ENCODE measurements around the gene TTC24.

Gene TTC24

DNA sequence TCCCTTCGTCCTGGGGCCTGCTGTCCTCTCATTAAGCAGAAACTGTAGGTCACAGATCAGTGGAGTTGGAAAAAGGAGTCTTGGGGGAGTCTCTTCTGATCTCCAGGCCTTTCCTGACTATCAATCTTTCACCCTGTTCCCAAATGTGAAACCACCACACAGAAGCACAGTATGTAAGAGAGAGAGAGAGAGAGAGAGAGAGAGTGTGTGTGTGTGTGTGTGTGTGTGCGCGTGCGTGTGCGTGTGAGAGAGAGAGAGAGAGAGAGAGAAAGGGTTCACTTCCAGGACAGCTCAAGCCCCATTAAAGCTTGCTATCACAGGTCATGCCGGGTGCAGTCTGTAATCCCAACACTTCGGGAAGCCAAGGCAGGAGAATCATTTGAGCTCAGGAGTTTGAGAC, 1.5 kb upstream of the TTC24 start:
- DNase-seq, result no peak
- TF ChIP-seq, protein P1, sequence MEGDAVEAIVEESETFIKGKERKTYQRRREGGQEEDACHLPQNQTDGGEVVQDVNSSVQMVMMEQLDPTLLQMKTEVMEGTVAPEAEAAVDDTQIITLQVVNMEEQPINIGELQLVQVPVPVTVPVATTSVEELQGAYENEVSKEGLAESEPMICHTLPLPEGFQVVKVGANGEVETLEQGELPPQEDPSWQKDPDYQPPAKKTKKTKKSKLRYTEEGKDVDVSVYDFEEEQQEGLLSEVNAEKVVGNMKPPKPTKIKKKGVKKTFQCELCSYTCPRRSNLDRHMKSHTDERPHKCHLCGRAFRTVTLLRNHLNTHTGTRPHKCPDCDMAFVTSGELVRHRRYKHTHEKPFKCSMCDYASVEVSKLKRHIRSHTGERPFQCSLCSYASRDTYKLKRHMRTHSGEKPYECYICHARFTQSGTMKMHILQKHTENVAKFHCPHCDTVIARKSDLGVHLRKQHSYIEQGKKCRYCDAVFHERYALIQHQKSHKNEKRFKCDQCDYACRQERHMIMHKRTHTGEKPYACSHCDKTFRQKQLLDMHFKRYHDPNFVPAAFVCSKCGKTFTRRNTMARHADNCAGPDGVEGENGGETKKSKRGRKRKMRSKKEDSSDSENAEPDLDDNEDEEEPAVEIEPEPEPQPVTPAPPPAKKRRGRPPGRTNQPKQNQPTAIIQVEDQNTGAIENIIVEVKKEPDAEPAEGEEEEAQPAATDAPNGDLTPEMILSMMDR (IDR thresholded peaks at IDR 0.05; ENCODE audit: low read depth, low read length), result no peak
- Histone ChIP-seq H3K4me3 (ENCODE audit: low read depth, low read length) (no peak overlapping the region), H3K9me3 (no peaks in the 10 kb centered on the region), H3K36me3 (no peaks in the 10 kb centered on the region), H3K4me1 (peaks cover 4% of the 10 kb centered on the region), H3K27me3 (no peaks in the 10 kb centered on the region)

DNA sequence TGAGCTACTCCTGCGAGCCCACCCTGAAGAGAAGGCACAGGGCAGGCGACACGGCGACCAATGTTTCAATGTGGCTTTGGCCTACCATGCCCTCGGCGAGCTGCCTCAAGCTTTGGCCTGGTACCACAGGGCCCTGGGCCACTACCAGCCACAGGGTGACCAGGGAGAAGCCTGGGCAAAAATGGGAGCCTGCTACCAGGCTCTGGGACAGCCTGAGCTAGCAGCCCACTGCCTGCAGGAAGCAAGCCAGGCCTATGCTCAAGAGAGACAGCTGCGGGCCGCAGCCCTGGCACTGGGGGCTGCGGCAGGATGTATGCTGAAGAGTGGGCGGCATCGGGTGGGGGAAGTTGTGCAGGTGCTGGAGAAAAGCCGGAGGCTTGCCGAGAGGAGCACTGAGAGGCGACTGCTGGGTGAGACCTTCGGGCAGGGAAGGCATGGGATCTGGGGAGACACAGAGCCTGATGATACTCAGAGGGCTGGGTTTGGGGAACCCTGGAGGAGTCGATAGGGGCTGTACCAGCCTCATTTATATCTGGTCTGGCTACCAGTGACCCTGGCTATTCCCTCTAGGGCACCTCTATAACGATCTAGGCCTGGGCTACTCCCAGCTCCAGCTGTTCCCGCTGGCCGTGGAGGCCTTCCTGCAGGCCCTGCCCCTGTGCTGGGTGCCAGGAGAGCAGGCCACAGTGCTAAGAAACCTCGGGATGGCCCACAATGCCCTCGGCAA, 2.3 kb downstream of the TTC24 start:
- Histone ChIP-seq H3K4me1 (peaks cover 19% of the 10 kb centered on the region), H3K4me3 (ENCODE audit: low read depth, low read length) (no peak overlapping the region), H3K27me3 (no peaks in the 10 kb centered on the region), H3K9me3 (no peaks in the 10 kb centered on the region), H3K36me3 (no peaks in the 10 kb centered on the region)
- TF ChIP-seq, protein P1 (IDR thresholded peaks at IDR 0.05; ENCODE audit: low read depth, low read length), result no peak
- DNase-seq, result no peak

DNA sequence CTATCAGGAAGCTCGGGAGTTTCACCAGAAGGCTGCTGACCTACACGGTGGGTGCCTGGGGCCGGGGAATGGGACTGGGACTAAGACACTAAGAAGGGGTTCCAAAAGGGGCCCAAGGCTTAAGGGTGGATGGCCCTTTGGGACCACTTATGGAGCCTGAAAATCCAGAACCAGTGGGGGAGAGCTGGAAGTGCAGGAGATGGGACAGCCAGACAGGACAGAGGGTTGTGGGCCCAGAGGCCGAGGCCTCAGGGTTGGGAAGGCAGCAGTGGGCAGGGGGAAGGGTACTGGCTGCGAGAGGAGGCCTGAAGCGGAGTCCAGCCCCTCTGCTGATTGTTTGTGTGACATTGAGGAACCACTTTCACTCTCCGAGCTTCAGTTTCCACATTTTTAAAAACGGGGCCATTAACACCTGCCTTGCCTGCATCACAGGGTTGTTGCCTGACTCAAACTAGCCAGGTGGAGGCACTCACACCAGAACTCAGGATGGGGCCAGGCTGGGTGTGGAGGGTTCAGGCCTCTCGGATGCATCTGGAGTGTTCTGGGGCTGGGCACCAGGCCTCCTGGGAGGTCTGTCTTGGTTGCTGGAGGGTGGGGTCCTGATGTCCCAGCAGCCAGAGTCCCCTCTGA, 3.0 kb downstream of the TTC24 start:
- Histone ChIP-seq H3K4me3 (ENCODE audit: low read depth, low read length) (no peak overlapping the region), H3K9me3 (no peaks in the 10 kb centered on the region), H3K36me3 (no peaks in the 10 kb centered on the region), H3K4me1 (peaks cover 19% of the 10 kb centered on the region), H3K27me3 (no peaks in the 10 kb centered on the region)
- TF ChIP-seq, protein P1 (IDR thresholded peaks at IDR 0.05; ENCODE audit: low read depth, low read length), result no peak
- no peak for DNase-seq

DNA sequence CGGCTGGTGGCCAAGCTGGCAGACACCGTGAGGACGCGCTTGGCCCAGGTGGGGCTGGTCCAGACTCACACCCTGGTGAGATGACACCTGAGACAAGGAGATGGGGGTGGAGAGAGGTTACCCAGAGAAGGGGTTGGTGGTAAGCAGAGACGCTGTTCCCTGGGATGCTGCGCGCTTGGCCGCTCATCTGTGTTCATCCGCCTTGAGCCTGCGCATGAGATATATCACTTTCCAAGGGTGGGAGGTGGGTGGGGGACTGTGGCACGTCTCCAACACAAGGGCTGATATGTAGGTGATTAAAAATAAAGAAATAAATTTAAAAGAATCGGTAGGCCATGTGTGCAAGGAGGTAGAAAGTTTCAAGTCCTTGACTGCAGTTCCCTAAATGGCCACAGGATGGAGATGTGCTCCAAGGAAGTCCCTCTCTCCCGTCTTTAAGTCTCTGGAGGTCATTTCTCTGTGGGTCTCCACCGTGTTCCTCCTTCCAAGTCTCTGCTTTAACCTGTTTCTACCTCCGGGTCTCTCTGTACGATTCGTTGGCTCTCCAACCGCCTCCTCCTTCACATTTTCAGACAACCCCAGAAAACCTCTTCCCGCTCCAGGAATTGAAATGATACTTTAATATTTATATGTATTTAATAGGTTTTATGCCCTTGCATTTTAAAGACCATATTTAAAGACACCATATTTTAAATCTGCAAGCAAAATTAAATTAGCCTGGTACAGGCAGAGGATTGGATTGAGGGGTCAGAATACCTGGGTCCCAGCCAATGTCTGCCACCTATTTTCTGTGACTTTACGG, 4.5 kb downstream of the TTC24 start:
- TF ChIP-seq, protein P1 (IDR thresholded peaks at IDR 0.05; ENCODE audit: low read depth, low read length), result peak; percentile 98
- H3K27me3 ChIP-seq, result no peaks in the 10 kb centered on the region
- H3K36me3 ChIP-seq, result no peaks in the 10 kb centered on the region
- peaks cover 19% of the 10 kb centered on the region for H3K4me1 ChIP-seq
- H3K9me3 ChIP-seq, result no peaks in the 10 kb centered on the region
- DNase-seq, result peak; percentile 74
- no peak overlapping the region for H3K4me3 ChIP-seq (ENCODE audit: low read depth, low read length)

DNA sequence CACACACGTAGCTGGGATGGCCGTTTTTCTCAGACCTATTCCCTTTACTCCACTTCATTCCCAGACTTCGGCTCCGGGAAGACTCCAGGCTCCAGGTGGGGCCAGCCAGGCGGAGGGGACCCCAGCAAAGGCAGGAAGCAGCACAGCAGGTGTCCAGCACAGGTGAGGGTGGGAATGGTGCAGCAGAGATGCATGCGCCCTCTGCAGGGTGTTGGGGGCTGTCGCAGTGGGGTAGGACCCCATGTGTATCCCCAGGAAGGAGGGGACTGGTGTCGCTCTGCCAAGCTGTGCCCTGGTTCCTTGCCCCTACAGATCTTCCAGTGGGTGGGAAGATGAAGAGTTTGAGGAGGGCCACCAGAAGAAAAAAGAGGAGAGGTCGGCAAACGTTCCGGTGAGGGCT, 5.3 kb downstream of the TTC24 start:
- DNase-seq, result peak; percentile 38
- H3K36me3 ChIP-seq, result no peaks in the 10 kb centered on the region
- H3K27me3 ChIP-seq, result no peaks in the 10 kb centered on the region
- H3K4me3 ChIP-seq (ENCODE audit: low read depth, low read length), result no peak overlapping the region
- H3K9me3 ChIP-seq, result no peaks in the 10 kb centered on the region
- peaks cover 19% of the 10 kb centered on the region for H3K4me1 ChIP-seq
- TF ChIP-seq, protein P1 (IDR thresholded peaks at IDR 0.05; ENCODE audit: low read depth, low read length), result peak; percentile 62

Data from BE2C (cell line).